ENCODE data around the gene RIMS4. TPM values are rescaled to one million over a fixed set of nuclear protein-coding genes. Genes with fewer than 3 reads are reported as not detected.

Gene RIMS4
- not detected in 2 replicates for total RNA-seq

GRCh38 chr20:44810391-44811149 is at the start of gene RIMS4:
Gene RIMS4, minus strand, starts transcription at chr20:44810546. Its CDS starts 275 bp downstream, at chr20:44810271.

GRCh38 chr20:44745598-44746366 is 64.6 kb downstream of the RIMS4 start, which contains the start of gene KCNK15:
Gene KCNK15, plus strand, starts transcription at chr20:44745865. Its CDS starts 46 bp downstream, at chr20:44745911.

GRCh38 chr20:44714701-44715498 is 95.4 kb downstream of the RIMS4 start, which contains the start of gene CCN5:
Gene CCN5, plus strand, starts transcription at chr20:44715369. Its CDS starts 22 bp downstream, at chr20:44715391.

Other genes starting within 250 kb of the RIMS4 start
- 17.8 and 21.0 TPM in 2 replicates for gene PKIG, start 228.0 kb downstream of the RIMS4 start, total RNA-seq
- gene ADA, start 158.8 kb downstream of the RIMS4 start, total RNA-seq: 22.1 and 29.6 TPM in 2 replicates
- gene CCN5, start 95.2 kb downstream of the RIMS4 start, total RNA-seq: 0.28 and 0.63 TPM in 2 replicates
- not detected in 2 replicates for gene KCNK15, start 64.7 kb downstream of the RIMS4 start, total RNA-seq
- 124 and 134 TPM in 2 replicates for gene YWHAB, start 75.2 kb upstream of the RIMS4 start, total RNA-seq
- 2.1 and 5.9 TPM in 2 replicates for gene PABPC1L, start 99.5 kb upstream of the RIMS4 start, total RNA-seq
- gene TOMM34, start 149.9 kb upstream of the RIMS4 start, total RNA-seq: 37.5 and 54.0 TPM in 2 replicates
- gene STK4, start 156.0 kb upstream of the RIMS4 start, total RNA-seq: 11.8 and 16.2 TPM in 2 replicates